B cell (primary cell): ENCODE results near the gene NSDHL.

Experiments used
- CTCF ChIP-seq: fragments of 200-600 bp; IDR thresholded peaks from one replicate; pipeline ENCODE4 v1.8.0; 2022; ENCODE audit warnings: antibody characterized with exemption, mild to moderate bottlenecking
- EZH2 ChIP-seq: IDR thresholded peaks from 2 replicates; pipeline ENCODE4 v1.6.1; 2012; ENCODE audit warnings: borderline replicate concordance, low read depth, mild to moderate bottlenecking, moderate library complexity, low read length; ENCODE audit not compliant: insufficient read depth, poor library complexity, severe bottlenecking

- TF ChIP-seq CTCF (no peak), EZH2 (no peak)
These were observed 65.0 kb downstream of the NSDHL start for GRCh38 chrX:152895724-152896420.
